Right atrium auricular region (tissue), 2 donors: ENCODE data around the gene DDX46. TPM values are rescaled to one million over a fixed set of nuclear protein-coding genes. Genes with fewer than 3 reads are reported as not detected.

Source experiments
- DNase-seq: peaks from one replicate; pipeline ENCODE4 v3.0.0-alpha.2; 2019; ENCODE audit warnings: low spot score
- H3K27ac ChIP-seq, 2 donors: fragments of 200-600 bp; sonication (generic); 1 replicate in 1 of 2; 2 replicates in 1 of 2; pipeline ENCODE4 v1.5.1; 2016 to 2019
- H3K27me3 ChIP-seq, 2 donors: fragments of 200-600 bp; sonication (generic); one replicate each; pipeline versions ENCODE4 v1.5.1 to v1.6.0; 2017 to 2019
- H3K36me3 ChIP-seq: fragments of 200-600 bp; sonication (generic); one replicate; pipeline ENCODE4 v1.5.1; 2016
- H3K4me1 ChIP-seq, 2 donors: fragments of 200-600 bp; sonication (generic); one replicate each; pipeline versions ENCODE4 v1.5.1 to v1.6.0; 2017 to 2019
- H3K4me3 ChIP-seq, 2 donors: fragments of 200-600 bp; sonication (generic); 1 replicate in 1 of 2; 2 replicates in 1 of 2; pipeline ENCODE4 v1.5.1; 2017 to 2019; ENCODE audit warnings: mild to moderate bottlenecking in 1 of 2, moderate library complexity in 1 of 2
- H3K9me3 ChIP-seq, 2 donors: fragments of 200-600 bp; sonication (generic); one replicate each; pipeline ENCODE4 v1.5.1; 2019
- CTCF ChIP-seq, 2 donors: fragments of 200-600 bp; sonication (generic); IDR thresholded peaks; one replicate each; pipeline ENCODE4 v1.5.1; 2019; ENCODE audit warnings: antibody characterized with exemption in 2 of 2
- total RNA-seq, 2 donors: library from RNA; depleted of rRNA; stranded (reverse); fragments of >200 nt; gene quantifications; one replicate each; pipeline ENCODE4 v1.1.0, GENCODE V29; 2016

The DDX46 gene
- total RNA-seq, 2 donors from 2014 or later, result 12.2 to 13.4 TPM

GRCh38 chr5:134792286-134792685 lies 33.7 kb downstream of the DDX46 start:
- no peaks in the 10 kb centered on the region for H3K27me3 ChIP-seq
- DNase-seq, result no peak
- no peak for TF ChIP-seq CTCF (IDR thresholded peaks at IDR 0.05)
- no peaks in the 10 kb centered on the region for H3K9me3 ChIP-seq
- H3K27ac ChIP-seq, result no peak overlapping the region
- no peaks in the 10 kb centered on the region for H3K4me1 ChIP-seq
- peaks cover 77% of the 10 kb centered on the region for H3K36me3 ChIP-seq
- H3K4me3 ChIP-seq, result no peak overlapping the region

GRCh38 chr5:134793111-134793510 lies 34.5 kb downstream of the DDX46 start:
- no peak overlapping the region for H3K27ac ChIP-seq
- no peak overlapping the region for H3K4me3 ChIP-seq
- no peaks in the 10 kb centered on the region for H3K9me3 ChIP-seq
- H3K36me3 ChIP-seq, result peaks cover 80% of the 10 kb centered on the region
- DNase-seq, result no peak
- no peak for TF ChIP-seq CTCF (IDR thresholded peaks at IDR 0.05)
- no peaks in the 10 kb centered on the region for H3K4me1 ChIP-seq
- no peaks in the 10 kb centered on the region for H3K27me3 ChIP-seq

GRCh38 chr5:134794082-134794481 lies 35.5 kb downstream of the DDX46 start:
- DNase-seq, result no peak
- no peaks in the 10 kb centered on the region for H3K27me3 ChIP-seq
- TF ChIP-seq CTCF (IDR thresholded peaks at IDR 0.05), result no peak
- no peaks in the 10 kb centered on the region for H3K4me1 ChIP-seq
- no peak overlapping the region for H3K4me3 ChIP-seq
- no peak overlapping the region for H3K27ac ChIP-seq
- H3K36me3 ChIP-seq, result peaks cover 85% of the 10 kb centered on the region
- no peaks in the 10 kb centered on the region for H3K9me3 ChIP-seq

- H3K27ac ChIP-seq, result no peak overlapping the region
- no peaks in the 10 kb centered on the region for H3K9me3 ChIP-seq
- H3K36me3 ChIP-seq, result peaks cover 81% of the 10 kb centered on the region
- no peak for TF ChIP-seq CTCF (IDR thresholded peaks at IDR 0.05)
- no peak overlapping the region for H3K4me3 ChIP-seq
- no peaks in the 10 kb centered on the region for H3K27me3 ChIP-seq
- no peaks in the 10 kb centered on the region for H3K4me1 ChIP-seq
- DNase-seq, result no peak
These were observed 36.2 kb downstream of the DDX46 start for GRCh38 chr5:134794819-134795218.

GRCh38 chr5:134798468-134798867 lies 39.9 kb downstream of the DDX46 start:
- Histone ChIP-seq H3K27me3 (no peaks in the 10 kb centered on the region), H3K4me3 (no peak overlapping the region), H3K27ac (no peak overlapping the region), H3K36me3 (peaks cover 58% of the 10 kb centered on the region), H3K4me1 (no peaks in the 10 kb centered on the region), H3K9me3 (no peaks in the 10 kb centered on the region)
- DNase-seq, result no peak
- no peak for TF ChIP-seq CTCF (IDR thresholded peaks at IDR 0.05)

- Histone ChIP-seq H3K27me3 (no peaks in the 10 kb centered on the region), H3K4me3 (no peak overlapping the region), H3K4me1 (no peaks in the 10 kb centered on the region), H3K36me3 (peaks cover 15% of the 10 kb centered on the region), H3K27ac (no peak overlapping the region), H3K9me3 (no peaks in the 10 kb centered on the region)
- TF ChIP-seq CTCF (IDR thresholded peaks at IDR 0.05), result no peak
- DNase-seq, result no peak
These were observed 45.2 kb downstream of the DDX46 start for GRCh38 chr5:134803821-134804220.
